Activated CD4-positive, alpha-beta memory T cell treated with anti-CD3 and anti-CD28 coated beads, Interleukin-2, amount 10 ng/mL, durations not matched to agents 7 days and 5 days (primary cell): ENCODE results near the gene LTBP2. TPM values are rescaled to one million over a fixed set of nuclear protein-coding genes. Genes with fewer than 3 reads are reported as not detected.

Source experiments
- CTCF ChIA-PET: fragments of 350-600 bp; sonication (Branson Sonifier 250); formaldehyde crosslinking; loops from one replicate; lab custom pipeline; 2021; ENCODE audit warnings: antibody characterized with exemption, inconsistent platforms; lab: Charles Lee
- POLR2A ChIA-PET: fragments of 350-600 bp; sonication (Branson Sonifier 250); formaldehyde crosslinking; loops from one replicate; lab custom pipeline; 2021; ENCODE audit warnings: antibody characterized with exemption; lab: Charles Lee
- DNase-seq: peaks from one replicate; pipeline ENCODE4 v3.0.0-alpha.2; 2020
- H3K27ac Mint-ChIP-seq: one replicate; pipeline ENCODE4 v1.8.0; 2021; ENCODE audit warnings: mild to moderate bottlenecking, mixed read lengths
- H3K27me3 Mint-ChIP-seq: one replicate; pipeline ENCODE4 v1.8.0; 2021; ENCODE audit warnings: mixed read lengths
- H3K36me3 Mint-ChIP-seq: one replicate; pipeline ENCODE4 v1.8.0; 2021; ENCODE audit warnings: low read depth, mixed read lengths
- H3K4me1 Mint-ChIP-seq: one replicate; pipeline ENCODE4 v1.8.0; 2021; ENCODE audit warnings: mixed read lengths
- H3K4me3 Mint-ChIP-seq: one replicate; pipeline ENCODE4 v1.8.0; 2021; ENCODE audit warnings: mild to moderate bottlenecking, mixed read lengths
- H3K9me3 Mint-ChIP-seq: one replicate; pipeline ENCODE4 v1.8.0; 2021; ENCODE audit warnings: mixed read lengths
- total RNA-seq, 2 experiments: library from RNA; stranded (reverse); gene quantifications; one replicate each; pipeline ENCODE4 v1.2.3, GENCODE V29; 2021

LTBP2 gene
- total RNA-seq, 2 experiments from 2014 or later: 0.28 to 0.40 TPM

DNA sequence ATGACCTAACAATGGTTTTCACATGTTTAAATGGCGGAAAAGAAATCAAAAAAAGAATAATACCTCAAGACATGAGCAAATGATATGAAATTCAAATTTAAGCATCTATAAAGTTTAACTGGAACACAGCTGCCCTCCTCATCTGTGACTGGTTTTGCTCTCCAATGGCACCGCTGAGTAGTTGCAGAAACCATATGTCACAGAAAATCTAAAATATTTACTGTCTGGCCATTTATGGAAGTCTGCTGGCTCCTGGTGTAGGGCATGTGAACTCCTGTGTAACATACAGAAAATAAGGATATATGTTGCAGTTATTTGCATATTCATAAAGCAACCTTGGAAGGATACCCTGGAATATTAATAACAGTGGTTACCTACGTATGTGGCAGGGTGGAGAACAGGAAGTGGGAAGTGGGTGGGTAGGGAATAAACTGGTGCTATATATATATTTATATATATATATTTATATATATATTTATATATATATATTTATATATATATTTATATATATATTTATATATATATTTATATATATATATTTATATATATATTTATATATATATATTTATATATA is 48.4 kb downstream of the LTBP2 start:
- Mint-ChIP-seq H3K9me3 (no peaks in the 10 kb centered on the region), H3K27ac (no peak overlapping the region), H3K4me3 (no peak overlapping the region), H3K27me3 (peaks cover 33% of the 10 kb centered on the region), H3K36me3 (no peaks in the 10 kb centered on the region), H3K4me1 (no peaks in the 10 kb centered on the region)
- POLR2A ChIA-PET: interaction anchor here (1.2 kb wide), 1 partner anchor 10 kb away, joined by 3 read pairs; no protein-coding TSS in a partner anchor
- no peak for DNase-seq
- CTCF ChIA-PET: no interaction called here

DNA sequence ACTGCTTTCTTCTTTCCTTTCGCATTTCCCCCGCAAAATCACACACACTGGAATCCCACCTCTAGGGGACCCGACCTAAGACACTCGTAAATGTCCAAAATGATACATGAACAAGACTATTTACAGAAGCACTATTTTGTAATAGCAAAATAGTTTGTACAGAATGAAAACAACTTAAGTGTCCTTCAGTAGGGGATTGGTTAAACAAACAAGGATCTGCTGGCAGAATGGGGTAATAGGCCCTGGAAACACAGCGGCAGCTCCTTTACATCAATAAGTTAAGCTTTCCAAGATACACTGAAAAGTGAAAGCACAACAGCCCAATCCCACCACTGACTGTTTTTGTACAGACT is 48.8 kb downstream of the LTBP2 start:
- no peaks in the 10 kb centered on the region for H3K9me3 Mint-ChIP-seq
- H3K4me1 Mint-ChIP-seq: no peaks in the 10 kb centered on the region
- no peak overlapping the region for H3K4me3 Mint-ChIP-seq
- H3K36me3 Mint-ChIP-seq: no peaks in the 10 kb centered on the region
- POLR2A ChIA-PET: interaction anchor here (1.2 kb wide), 1 partner anchor 10 kb away, joined by 3 read pairs; no protein-coding TSS in a partner anchor
- no peak overlapping the region for H3K27ac Mint-ChIP-seq
- CTCF ChIA-PET: no interaction called here
- peaks cover 31% of the 10 kb centered on the region for H3K27me3 Mint-ChIP-seq
- no peak for DNase-seq

- H3K36me3 Mint-ChIP-seq: no peaks in the 10 kb centered on the region
- H3K4me3 Mint-ChIP-seq: no peak overlapping the region
- ChIA-PET CTCF (no interaction called here), POLR2A (interaction anchor here (1.2 kb wide), 1 partner anchor 11 kb away, joined by 3 read pairs; no protein-coding TSS in a partner anchor)
- no peaks in the 10 kb centered on the region for H3K4me1 Mint-ChIP-seq
- peaks cover 26% of the 10 kb centered on the region for H3K27me3 Mint-ChIP-seq
- H3K9me3 Mint-ChIP-seq: no peaks in the 10 kb centered on the region
- no peak overlapping the region for H3K27ac Mint-ChIP-seq
- no peak for DNase-seq
Measured at GRCh38 chr14:74562515-74563232, 49.4 kb downstream of the LTBP2 start.

- ChIA-PET POLR2A (no interaction called here), CTCF (no interaction called here)
- DNase-seq: no peak
- Mint-ChIP-seq H3K4me1 (no peaks in the 10 kb centered on the region), H3K36me3 (no peaks in the 10 kb centered on the region), H3K9me3 (no peaks in the 10 kb centered on the region), H3K27me3 (peaks cover 18% of the 10 kb centered on the region), H3K4me3 (no peak overlapping the region), H3K27ac (no peak overlapping the region)
Measured at GRCh38 chr14:74558655-74559054, 53.4 kb downstream of the LTBP2 start.

GRCh38 chr14:74557691-74558090 is 54.3 kb downstream of the LTBP2 start:
- H3K27ac Mint-ChIP-seq: no peak overlapping the region
- CTCF ChIA-PET: no interaction called here

GRCh38 chr14:74555476-74556050 is 56.5 kb downstream of the LTBP2 start:
- Mint-ChIP-seq H3K36me3 (no peaks in the 10 kb centered on the region), H3K9me3 (no peaks in the 10 kb centered on the region), H3K4me1 (no peaks in the 10 kb centered on the region), H3K4me3 (no peak overlapping the region), H3K27me3 (peaks cover 13% of the 10 kb centered on the region), H3K27ac (no peak overlapping the region)
- ChIA-PET CTCF (no interaction called here), POLR2A (no interaction called here)
- DNase-seq: no peak

More at GRCh38 chr14:74557691-74558090, 54.3 kb downstream of the LTBP2 start:
- no peaks in the 10 kb centered on the region for H3K9me3 Mint-ChIP-seq
- POLR2A ChIA-PET: no interaction called here
- peaks cover 13% of the 10 kb centered on the region for H3K27me3 Mint-ChIP-seq
- no peaks in the 10 kb centered on the region for H3K4me1 Mint-ChIP-seq
- H3K36me3 Mint-ChIP-seq: no peaks in the 10 kb centered on the region
- no peak overlapping the region for H3K4me3 Mint-ChIP-seq
- DNase-seq: no peak

DNA sequence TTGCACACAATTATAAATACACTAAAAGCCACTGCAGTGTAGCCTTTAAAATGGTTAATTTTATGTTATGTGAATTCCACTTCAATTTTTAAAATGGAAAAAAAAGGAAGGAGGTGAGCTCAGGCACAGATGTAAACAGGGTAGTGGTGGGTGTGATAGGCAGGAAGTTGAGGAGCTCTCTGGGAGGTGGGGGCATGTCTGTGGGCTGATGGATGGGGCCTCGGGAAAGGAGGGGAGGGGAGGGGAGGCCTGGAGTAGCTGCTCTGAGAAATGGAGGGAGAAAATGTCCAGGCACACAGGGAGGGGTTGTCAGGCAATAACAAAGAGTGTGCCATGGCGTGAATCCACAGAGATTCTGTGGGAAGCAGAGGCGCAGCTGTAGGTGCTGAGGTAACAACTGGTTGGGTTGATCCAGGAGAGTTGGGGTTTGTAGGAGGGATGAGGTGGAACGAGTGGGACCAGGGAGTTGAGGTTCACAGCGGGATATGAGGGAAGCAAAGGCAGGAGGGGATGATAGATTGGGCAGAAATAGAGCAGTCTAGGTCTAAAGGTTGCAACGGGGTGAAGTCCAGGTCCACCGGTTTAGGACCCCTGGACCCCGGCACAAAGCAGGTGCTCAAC is 57.2 kb downstream of the LTBP2 start:
- POLR2A ChIA-PET: no interaction called here
- H3K9me3 Mint-ChIP-seq: no peaks in the 10 kb centered on the region
- H3K4me1 Mint-ChIP-seq: no peaks in the 10 kb centered on the region
- CTCF ChIA-PET: no interaction called here
- H3K27me3 Mint-ChIP-seq: peaks cover 10% of the 10 kb centered on the region
- H3K4me3 Mint-ChIP-seq: no peak overlapping the region
- DNase-seq: no peak
- H3K27ac Mint-ChIP-seq: no peak overlapping the region
- H3K36me3 Mint-ChIP-seq: no peaks in the 10 kb centered on the region

- H3K27ac Mint-ChIP-seq: no peak overlapping the region
- CTCF ChIA-PET: no interaction called here
Measured at GRCh38 chr14:74552623-74553022, 59.4 kb downstream of the LTBP2 start.

DNA sequence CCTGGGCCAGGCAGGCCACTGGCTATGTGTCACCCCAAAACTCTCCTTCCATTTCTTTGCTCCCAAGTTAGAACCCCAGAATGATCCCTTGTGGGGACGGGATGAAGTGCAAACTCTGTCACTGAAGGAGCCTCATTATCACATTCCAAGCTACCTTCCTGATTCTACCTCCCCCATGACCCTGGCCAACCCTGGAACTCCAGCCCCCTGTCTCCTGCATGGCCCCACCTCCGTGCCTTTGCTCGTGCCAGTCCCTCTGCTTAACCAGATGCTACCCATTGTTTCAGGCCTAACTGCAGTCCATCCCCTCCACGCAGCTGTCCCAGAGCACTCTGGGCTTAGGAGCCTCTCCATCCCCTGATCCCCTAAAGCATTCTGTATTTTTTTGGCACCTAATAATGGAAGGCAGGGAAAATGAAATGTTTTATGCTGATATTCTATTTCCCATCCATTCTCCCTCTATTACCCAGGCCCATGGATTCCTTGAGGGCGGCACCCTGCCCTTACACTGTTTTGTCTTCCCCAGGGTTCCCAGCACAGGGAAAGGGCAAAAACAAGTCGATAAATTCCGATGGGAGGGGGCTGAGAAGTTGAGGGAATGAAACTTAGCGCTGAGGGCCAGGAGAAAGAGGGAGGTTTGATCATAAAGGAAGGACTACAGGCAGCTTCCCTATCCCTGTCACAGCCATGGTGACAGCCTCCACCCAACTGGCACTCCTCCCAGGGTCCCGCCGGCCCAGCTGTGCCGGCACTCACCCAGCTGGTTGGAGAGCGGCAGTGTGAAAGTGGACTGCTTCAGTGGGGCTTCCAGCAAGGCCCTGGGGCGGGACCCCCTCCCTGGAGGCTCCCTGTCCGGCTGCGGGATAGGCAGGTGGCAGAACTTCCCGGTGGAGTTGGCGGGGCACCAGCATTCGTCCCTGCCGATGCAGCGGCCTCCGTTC is 60.3 kb downstream of the LTBP2 start:
- no peak overlapping the region for H3K4me3 Mint-ChIP-seq
- no peaks in the 10 kb centered on the region for H3K9me3 Mint-ChIP-seq
- H3K36me3 Mint-ChIP-seq: no peaks in the 10 kb centered on the region
- DNase-seq: no peak
- no peaks in the 10 kb centered on the region for H3K4me1 Mint-ChIP-seq
- ChIA-PET CTCF (no interaction called here), POLR2A (no interaction called here)
- H3K27ac Mint-ChIP-seq: no peak overlapping the region
- peaks cover 10% of the 10 kb centered on the region for H3K27me3 Mint-ChIP-seq

More at GRCh38 chr14:74552623-74553022, 59.4 kb downstream of the LTBP2 start:
- Mint-ChIP-seq H3K4me3 (no peak overlapping the region), H3K9me3 (no peaks in the 10 kb centered on the region), H3K36me3 (no peaks in the 10 kb centered on the region), H3K4me1 (no peaks in the 10 kb centered on the region), H3K27me3 (peaks cover 10% of the 10 kb centered on the region)
- POLR2A ChIA-PET: no interaction called here
- DNase-seq: no peak

GRCh38 chr14:74551001-74551400 is 61.0 kb downstream of the LTBP2 start:
- no peak overlapping the region for H3K27ac Mint-ChIP-seq
- peaks cover 10% of the 10 kb centered on the region for H3K27me3 Mint-ChIP-seq
- ChIA-PET CTCF (no interaction called here), POLR2A (no interaction called here)
- H3K4me3 Mint-ChIP-seq: no peak overlapping the region
- no peak for DNase-seq
- no peaks in the 10 kb centered on the region for H3K9me3 Mint-ChIP-seq
- no peaks in the 10 kb centered on the region for H3K4me1 Mint-ChIP-seq
- no peaks in the 10 kb centered on the region for H3K36me3 Mint-ChIP-seq

- CTCF ChIA-PET: no interaction called here
- no peak for DNase-seq
- Mint-ChIP-seq H3K27ac (no peak overlapping the region), H3K9me3 (no peaks in the 10 kb centered on the region), H3K27me3 (peaks cover 9% of the 10 kb centered on the region), H3K4me1 (no peaks in the 10 kb centered on the region), H3K4me3 (no peak overlapping the region), H3K36me3 (no peaks in the 10 kb centered on the region)
- POLR2A ChIA-PET: no interaction called here
Measured at GRCh38 chr14:74550071-74550470, 62.0 kb downstream of the LTBP2 start.

GRCh38 chr14:74549588-74549987 is 62.4 kb downstream of the LTBP2 start:
- H3K36me3 Mint-ChIP-seq: no peaks in the 10 kb centered on the region
- no peak overlapping the region for H3K27ac Mint-ChIP-seq
- no peaks in the 10 kb centered on the region for H3K4me1 Mint-ChIP-seq
- H3K4me3 Mint-ChIP-seq: no peak overlapping the region
- H3K27me3 Mint-ChIP-seq: peaks cover 8% of the 10 kb centered on the region
- no peak for DNase-seq
- CTCF ChIA-PET: no interaction called here
- no peaks in the 10 kb centered on the region for H3K9me3 Mint-ChIP-seq
- POLR2A ChIA-PET: no interaction called here
